ENCODE measurements around the gene KCNQ4.
A peak's percentile ranks its signal among the peaks of the same experiment; 100 is the strongest.

The KCNQ4 gene

GRCh38 chr1:40818264-40818961 lies 34.8 kb downstream of the KCNQ4 start:
- Histone ChIP-seq H3K9ac (ENCODE audit: low read depth, low read length) (no peak overlapping the region), H3K4me2 (ENCODE audit: low read length) (no peak overlapping the region), H3K4me1 (ENCODE audit: control insufficient read depth, insufficient read depth, low read length) (peaks cover 8% of the 10 kb centered on the region), H3K27me3 (ENCODE audit: control insufficient read depth, insufficient read depth, low read length) (peaks cover 12% of the 10 kb centered on the region), H3K9me3 (replicated peaks; ENCODE audit: low read length) (no peaks in the 10 kb centered on the region), H3K36me3 (ENCODE audit: insufficient read depth, low read length) (no peaks in the 10 kb centered on the region), H3K4me3 (ENCODE audit: low read length) (no peak overlapping the region)

DNA sequence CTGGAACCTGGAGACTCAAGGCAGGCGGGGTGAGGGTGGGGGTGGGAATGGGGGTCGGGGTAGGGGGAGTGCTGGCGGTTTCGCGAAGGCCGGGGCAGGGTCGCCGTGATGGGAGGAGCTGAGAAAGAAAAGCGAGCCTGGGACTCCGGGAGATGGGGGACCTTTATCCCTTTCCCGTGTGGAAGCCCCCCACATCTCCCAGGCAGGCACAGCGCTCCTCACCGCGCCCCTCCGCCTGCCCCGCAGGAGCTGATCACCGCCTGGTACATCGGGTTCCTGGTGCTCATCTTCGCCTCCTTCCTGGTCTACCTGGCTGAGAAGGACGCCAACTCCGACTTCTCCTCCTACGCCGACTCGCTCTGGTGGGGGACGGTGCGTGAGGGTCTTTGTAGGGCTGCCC lies 35.5 kb downstream of the KCNQ4 start:
- Histone ChIP-seq H3K4me2 (ENCODE audit: low read length) (no peak overlapping the region), H3K4me3 (ENCODE audit: low read length) (no peak overlapping the region), H3K9ac (ENCODE audit: low read depth, low read length) (no peak overlapping the region), H3K36me3 (ENCODE audit: insufficient read depth, low read length) (no peaks in the 10 kb centered on the region), H3K27me3 (ENCODE audit: control insufficient read depth, insufficient read depth, low read length) (peaks cover 12% of the 10 kb centered on the region), H3K9me3 (replicated peaks; ENCODE audit: low read length) (no peaks in the 10 kb centered on the region), H3K4me1 (ENCODE audit: control insufficient read depth, insufficient read depth, low read length) (peaks cover 8% of the 10 kb centered on the region)

GRCh38 chr1:40820251-40820797 lies 36.7 kb downstream of the KCNQ4 start:
- Histone ChIP-seq H3K4me2 (ENCODE audit: low read length) (no peak overlapping the region), H3K9me3 (replicated peaks; ENCODE audit: low read length) (no peaks in the 10 kb centered on the region), H3K27me3 (ENCODE audit: control insufficient read depth, insufficient read depth, low read length) (peaks cover 10% of the 10 kb centered on the region), H3K4me1 (ENCODE audit: control insufficient read depth, insufficient read depth, low read length) (peaks cover 18% of the 10 kb centered on the region), H3K36me3 (ENCODE audit: insufficient read depth, low read length) (no peaks in the 10 kb centered on the region), H3K9ac (ENCODE audit: low read depth, low read length) (no peak overlapping the region), H3K4me3 (ENCODE audit: low read length) (no peak overlapping the region)

DNA sequence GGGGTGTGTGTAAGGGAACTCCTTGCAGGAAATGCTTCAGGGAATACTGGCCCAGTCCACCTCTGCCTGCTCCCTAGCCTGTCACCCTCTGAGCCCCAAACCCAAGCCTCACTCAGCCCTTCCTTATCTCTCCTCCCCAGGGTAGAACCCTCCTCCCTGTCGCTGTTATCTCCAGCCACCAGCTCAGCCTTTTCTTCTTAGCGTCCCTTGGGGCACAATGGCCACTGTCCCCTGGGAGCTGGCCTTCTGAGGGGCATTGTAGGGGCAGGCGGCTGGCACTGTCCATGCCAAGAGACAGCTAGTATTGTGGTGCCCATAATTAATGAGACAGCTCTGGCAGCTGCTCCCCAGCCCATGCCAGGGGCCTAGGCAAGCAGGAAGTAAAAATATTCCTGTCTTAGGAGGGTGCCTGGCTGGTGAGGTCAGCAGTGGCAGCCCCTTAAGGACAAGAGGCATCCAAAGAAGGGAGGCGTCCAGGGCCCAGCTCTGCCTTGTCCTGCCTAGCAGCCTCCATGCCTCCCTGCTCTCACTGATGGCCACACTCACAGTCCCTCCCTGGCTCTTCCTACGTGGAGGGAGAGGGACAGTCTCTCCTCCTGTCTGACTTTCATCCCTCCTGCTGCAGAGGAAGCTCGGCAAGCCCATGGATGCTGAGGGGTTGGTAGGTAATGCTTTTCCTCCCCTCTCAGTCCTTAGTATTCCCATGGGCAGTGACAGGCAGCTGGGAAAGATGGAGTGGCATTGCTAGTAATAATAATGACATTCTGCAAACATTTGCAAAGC lies 37.5 kb downstream of the KCNQ4 start:
- Histone ChIP-seq H3K4me1 (ENCODE audit: control insufficient read depth, insufficient read depth, low read length) (peaks cover 20% of the 10 kb centered on the region), H3K4me2 (ENCODE audit: low read length) (no peak overlapping the region), H3K4me3 (ENCODE audit: low read length) (no peak overlapping the region), H3K27me3 (ENCODE audit: control insufficient read depth, insufficient read depth, low read length) (peaks cover 8% of the 10 kb centered on the region), H3K36me3 (ENCODE audit: insufficient read depth, low read length) (no peaks in the 10 kb centered on the region), H3K9me3 (replicated peaks; ENCODE audit: low read length) (no peaks in the 10 kb centered on the region), H3K9ac (ENCODE audit: low read depth, low read length) (no peak overlapping the region)

GRCh38 chr1:40822890-40823289 lies 39.3 kb downstream of the KCNQ4 start:
- Histone ChIP-seq H3K9me3 (replicated peaks; ENCODE audit: low read length) (no peaks in the 10 kb centered on the region), H3K4me3 (ENCODE audit: low read length) (no peak overlapping the region), H3K36me3 (ENCODE audit: insufficient read depth, low read length) (no peaks in the 10 kb centered on the region), H3K9ac (ENCODE audit: low read depth, low read length) (no peak overlapping the region), H3K4me2 (ENCODE audit: low read length) (no peak overlapping the region), H3K4me1 (ENCODE audit: control insufficient read depth, insufficient read depth, low read length) (peaks cover 20% of the 10 kb centered on the region), H3K27me3 (ENCODE audit: control insufficient read depth, insufficient read depth, low read length) (peaks cover under 1% of the 10 kb centered on the region)

- H3K27me3 ChIP-seq (ENCODE audit: control insufficient read depth, insufficient read depth, low read length): no peaks in the 10 kb centered on the region
- H3K4me1 ChIP-seq (ENCODE audit: control insufficient read depth, insufficient read depth, low read length): peaks cover 20% of the 10 kb centered on the region
- H3K9ac ChIP-seq (ENCODE audit: low read depth, low read length): no peak overlapping the region
- H3K9me3 ChIP-seq (replicated peaks; ENCODE audit: low read length): no peaks in the 10 kb centered on the region
- no peaks in the 10 kb centered on the region for H3K36me3 ChIP-seq (ENCODE audit: insufficient read depth, low read length)
- H3K4me3 ChIP-seq (ENCODE audit: low read length): no peak overlapping the region
- no peak overlapping the region for H3K4me2 ChIP-seq (ENCODE audit: low read length)
Observed at GRCh38 chr1:40823345-40823744, 39.8 kb downstream of the KCNQ4 start.

DNA sequence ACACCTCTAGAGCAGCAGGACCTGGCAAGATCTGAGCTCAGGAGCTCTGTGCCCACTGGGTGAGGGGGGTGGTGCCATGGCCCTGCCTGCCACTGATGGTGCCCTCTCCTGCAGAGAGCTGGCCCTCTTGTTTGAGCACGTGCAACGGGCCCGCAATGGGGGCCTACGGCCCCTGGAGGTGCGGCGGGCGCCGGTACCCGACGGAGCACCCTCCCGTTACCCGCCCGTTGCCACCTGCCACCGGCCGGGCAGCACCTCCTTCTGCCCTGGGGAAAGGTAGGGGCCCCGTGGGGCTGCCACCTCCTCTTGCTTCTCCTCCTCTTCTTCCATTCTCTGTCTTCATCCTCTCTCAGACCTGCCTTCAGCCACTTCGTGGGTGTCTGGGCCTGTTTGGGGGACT lies 40.4 kb downstream of the KCNQ4 start:
- H3K4me2 ChIP-seq (ENCODE audit: low read length): no peak overlapping the region
- H3K27me3 ChIP-seq (ENCODE audit: control insufficient read depth, insufficient read depth, low read length): peaks cover 2% of the 10 kb centered on the region
- H3K9ac ChIP-seq (ENCODE audit: low read depth, low read length): no peak overlapping the region
- no peaks in the 10 kb centered on the region for H3K36me3 ChIP-seq (ENCODE audit: insufficient read depth, low read length)
- H3K4me3 ChIP-seq (ENCODE audit: low read length): no peak overlapping the region
- H3K9me3 ChIP-seq (replicated peaks; ENCODE audit: low read length): no peaks in the 10 kb centered on the region
- H3K4me1 ChIP-seq (ENCODE audit: control insufficient read depth, insufficient read depth, low read length): peaks cover 20% of the 10 kb centered on the region

DNA sequence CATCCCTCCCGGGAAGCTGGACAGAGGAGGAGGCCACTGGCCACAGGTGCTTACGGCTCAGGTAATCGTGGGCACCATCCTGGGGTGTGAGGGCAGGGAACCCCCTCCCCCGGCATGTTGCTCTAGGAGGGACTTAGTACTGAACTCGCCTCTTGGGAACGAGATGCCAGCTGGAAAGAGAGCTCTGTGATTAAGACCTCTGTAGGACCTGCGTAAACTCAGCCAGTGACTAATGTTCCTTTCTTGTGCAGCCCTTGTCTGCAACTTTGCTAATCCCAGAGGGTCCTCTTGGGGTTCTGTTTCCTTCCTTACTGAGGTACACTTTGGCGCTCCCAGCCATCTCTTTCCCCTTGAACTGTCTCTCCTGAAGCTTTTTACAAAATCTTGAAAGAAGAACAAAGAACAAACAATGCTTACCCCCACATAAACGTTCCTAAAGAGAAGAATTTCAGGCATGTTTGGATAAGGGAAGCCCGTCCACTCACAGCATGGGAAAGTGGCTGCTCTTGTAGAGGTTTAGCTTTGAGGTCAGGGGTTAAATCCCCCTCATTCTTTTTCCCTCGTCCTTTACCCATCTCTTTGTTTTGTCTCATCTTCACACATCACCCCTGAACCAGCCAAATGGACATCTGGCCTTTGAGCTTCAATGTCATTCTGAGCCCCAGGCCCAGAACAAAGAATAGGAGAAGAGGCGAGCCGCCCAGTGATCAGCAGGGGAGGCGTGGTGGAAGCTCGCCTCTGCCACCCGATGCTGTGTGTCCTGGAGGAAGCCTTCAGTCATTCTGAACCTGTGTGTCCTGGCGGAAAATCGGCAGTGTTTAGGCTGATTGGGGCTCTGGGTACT lies 41.2 kb downstream of the KCNQ4 start:
- peaks cover 5% of the 10 kb centered on the region for H3K27me3 ChIP-seq (ENCODE audit: control insufficient read depth, insufficient read depth, low read length)
- no peaks in the 10 kb centered on the region for H3K36me3 ChIP-seq (ENCODE audit: insufficient read depth, low read length)
- no peaks in the 10 kb centered on the region for H3K9me3 ChIP-seq (replicated peaks; ENCODE audit: low read length)
- peak overlapping the region; percentile 1 for H3K4me2 ChIP-seq (ENCODE audit: low read length)
- no peak overlapping the region for H3K4me3 ChIP-seq (ENCODE audit: low read length)
- peaks cover 20% of the 10 kb centered on the region for H3K4me1 ChIP-seq (ENCODE audit: control insufficient read depth, insufficient read depth, low read length)
- H3K9ac ChIP-seq (ENCODE audit: low read depth, low read length): no peak overlapping the region

DNA sequence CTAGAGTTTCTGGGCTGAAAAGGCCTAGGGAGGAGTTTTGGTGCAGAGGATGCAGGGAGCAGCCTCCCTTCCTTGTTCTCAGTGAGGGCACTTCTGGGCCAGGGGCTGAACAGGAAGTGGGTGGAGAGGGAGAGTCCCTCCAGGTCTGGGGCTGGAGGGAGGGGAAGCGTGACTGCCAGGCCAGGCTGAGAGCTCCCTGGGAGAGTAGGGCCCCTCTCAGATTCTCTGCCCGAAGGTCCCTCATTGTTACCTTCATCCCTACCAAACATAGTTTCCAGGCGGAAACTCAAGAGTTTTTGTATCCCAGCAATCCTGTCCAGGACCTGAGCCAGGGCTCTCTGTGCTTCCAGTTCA lies 41.8 kb downstream of the KCNQ4 start:
- H3K36me3 ChIP-seq (ENCODE audit: insufficient read depth, low read length): no peaks in the 10 kb centered on the region
- no peak overlapping the region for H3K4me3 ChIP-seq (ENCODE audit: low read length)
- peaks cover 5% of the 10 kb centered on the region for H3K27me3 ChIP-seq (ENCODE audit: control insufficient read depth, insufficient read depth, low read length)
- peaks cover 20% of the 10 kb centered on the region for H3K4me1 ChIP-seq (ENCODE audit: control insufficient read depth, insufficient read depth, low read length)
- no peak overlapping the region for H3K9ac ChIP-seq (ENCODE audit: low read depth, low read length)
- H3K9me3 ChIP-seq (replicated peaks; ENCODE audit: low read length): no peaks in the 10 kb centered on the region
- H3K4me2 ChIP-seq (ENCODE audit: low read length): no peak overlapping the region

DNA sequence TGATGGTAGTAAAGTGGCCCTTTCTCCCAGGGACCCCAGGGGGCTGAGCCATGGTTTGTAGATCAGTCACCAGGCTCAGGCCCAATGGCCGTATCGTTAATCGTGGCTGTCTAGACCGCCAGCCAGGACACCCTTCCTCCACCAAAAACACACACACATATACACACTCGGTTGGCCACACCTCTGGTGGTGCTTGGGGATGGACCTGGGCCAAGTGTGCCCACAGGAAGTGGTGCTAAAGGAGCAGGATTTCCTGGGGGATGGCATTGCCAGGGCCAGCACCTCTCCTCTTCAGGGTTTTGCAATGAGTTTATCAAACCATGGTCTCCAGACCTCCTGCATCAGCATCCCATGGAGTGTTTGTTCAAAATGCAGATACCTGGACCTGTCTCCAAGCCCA lies 42.4 kb downstream of the KCNQ4 start:
- Histone ChIP-seq H3K4me2 (ENCODE audit: low read length) (no peak overlapping the region), H3K9me3 (replicated peaks; ENCODE audit: low read length) (no peaks in the 10 kb centered on the region), H3K9ac (ENCODE audit: low read depth, low read length) (no peak overlapping the region), H3K4me1 (ENCODE audit: control insufficient read depth, insufficient read depth, low read length) (peaks cover 18% of the 10 kb centered on the region), H3K36me3 (ENCODE audit: insufficient read depth, low read length) (no peaks in the 10 kb centered on the region), H3K4me3 (ENCODE audit: low read length) (no peak overlapping the region), H3K27me3 (ENCODE audit: control insufficient read depth, insufficient read depth, low read length) (peaks cover 5% of the 10 kb centered on the region)

- Histone ChIP-seq H3K4me1 (ENCODE audit: control insufficient read depth, insufficient read depth, low read length) (peaks cover 8% of the 10 kb centered on the region), H3K4me3 (ENCODE audit: low read length) (no peak overlapping the region), H3K9ac (ENCODE audit: low read depth, low read length) (no peak overlapping the region), H3K4me2 (ENCODE audit: low read length) (no peak overlapping the region), H3K27me3 (ENCODE audit: control insufficient read depth, insufficient read depth, low read length) (peaks cover 5% of the 10 kb centered on the region), H3K36me3 (ENCODE audit: insufficient read depth, low read length) (no peaks in the 10 kb centered on the region), H3K9me3 (replicated peaks; ENCODE audit: low read length) (no peaks in the 10 kb centered on the region)
Observed at GRCh38 chr1:40829631-40830245, 46.2 kb downstream of the KCNQ4 start.

All from skeletal muscle satellite cell (primary cell).